Keratinocyte (primary cell): ENCODE results near the gene AGAP1. TPM values are rescaled to one million over a fixed set of nuclear protein-coding genes. Genes with fewer than 3 reads are reported as not detected.

Source experiments
- DNase-seq: peaks from one replicate; pipeline ENCODE4 v3.0.0-alpha.2; 2011; ENCODE audit warnings: low read depth, missing footprints, low spot score
- FAIRE-seq: peaks from 2 replicates; lab custom pipeline; 2011; peaks lifted over from hg19 to GRCh38; lab: Jason Lieb, UNC
- H2AFZ ChIP-seq: 2 replicates; pipeline ENCODE4 v1.6.0; 2012; ENCODE audit warnings: low read length, control low read depth, inconsistent platforms; ENCODE audit not compliant: control insufficient read depth
- H3K27ac ChIP-seq: 2 replicates; pipeline ENCODE4 v1.5.1; 2011; ENCODE audit warnings: low read length; ENCODE audit not compliant: control insufficient read depth, insufficient read depth
- H3K27me3 ChIP-seq: 3 replicates; pipeline ENCODE4 v1.6.0; 2011; ENCODE audit warnings: low read length; ENCODE audit not compliant: control insufficient read depth, insufficient read depth; ENCODE audit errors: extremely low read depth
- H3K36me3 ChIP-seq, 2 experiments: 2 replicates in 1 of 2; 3 replicates in 1 of 2; pipeline ENCODE4 v1.5.1; 2011; ENCODE audit warnings: low read length in 2 of 2, mild to moderate bottlenecking in 1 of 2; ENCODE audit not compliant: control insufficient read depth in 2 of 2, insufficient read depth in 2 of 2; ENCODE audit errors: extremely low read depth in 1 of 2
- H3K4me1 ChIP-seq: 3 replicates; pipeline ENCODE4 v1.5.1; 2011; ENCODE audit warnings: low read length; ENCODE audit not compliant: control insufficient read depth, insufficient read depth; ENCODE audit errors: extremely low read depth
- H3K4me2 ChIP-seq: 3 replicates; pipeline ENCODE4 v1.6.0; 2011; ENCODE audit warnings: low read depth, low read length; ENCODE audit not compliant: control insufficient read depth, insufficient read depth; ENCODE audit errors: extremely low read depth
- H3K4me3 ChIP-seq, 3 experiments: fragments of 200-600 bp in 1 of 3; sonication (generic) in 1 of 3; 2 replicates in 2 of 3; 3 replicates in 1 of 3; pipeline ENCODE4 v1.5.1; 2011 to 2016; ENCODE audit warnings: low read length in 3 of 3, mild to moderate bottlenecking in 3 of 3, control low read depth in 2 of 3, inconsistent platforms in 1 of 3, low read depth in 1 of 3, mixed read lengths in 1 of 3, mixed run types in 1 of 3, moderate library complexity in 1 of 3; ENCODE audit not compliant: control insufficient read depth in 2 of 3, insufficient read depth in 2 of 3; ENCODE audit errors: extremely low read depth in 1 of 3
- H3K79me2 ChIP-seq: 2 replicates; pipeline ENCODE4 v1.6.0; 2012; ENCODE audit warnings: low read length; ENCODE audit not compliant: control insufficient read depth, insufficient read depth
- H3K9ac ChIP-seq: 3 replicates; pipeline ENCODE4 v1.6.0; 2011; ENCODE audit warnings: low read length; ENCODE audit not compliant: control insufficient read depth, insufficient read depth; ENCODE audit errors: extremely low read depth
- H3K9me1 ChIP-seq: 3 replicates; pipeline ENCODE4 v1.6.0; 2011; ENCODE audit warnings: low read length; ENCODE audit not compliant: control insufficient read depth, insufficient read depth; ENCODE audit errors: extremely low read depth
- H3K9me3 ChIP-seq: 2 replicates; pipeline ENCODE4 v1.5.1; 2012; ENCODE audit warnings: low read depth, low read length; ENCODE audit not compliant: control insufficient read depth
- H4K20me1 ChIP-seq: 3 replicates; pipeline ENCODE4 v1.6.0; 2011; ENCODE audit warnings: low read length; ENCODE audit not compliant: control insufficient read depth, insufficient read depth; ENCODE audit errors: extremely low read depth
- EZH2 ChIP-seq: IDR thresholded peaks from one replicate; pipeline ENCODE4 v1.6.1; 2012; ENCODE audit warnings: inconsistent platforms, mild to moderate bottlenecking, low read length, moderate library complexity
- dilution Hi-C: fragments of 300-500 bp; cut with MboI; formaldehyde crosslinking; loops from one replicate; pipeline ENCODE4 v1.7.0; 2020; ENCODE audit warnings: low sequenced_read_pairs; ENCODE audit not compliant: extremely low pct_ligation_motif_present
- polyA plus RNA-seq, 5 experiments: library from polyadenylated mRNA; depleted of rRNA in 3 of 5; stranded (reverse) in 3 of 5; stranded (forward) in 1 of 5; unstranded in 1 of 5; fragments of >200 nt; gene quantifications; 1 replicate in 1 of 5; 2 replicates in 3 of 5; 3 replicates in 1 of 5; pipeline versions ENCODE4 v1.2.1 to v1.2.3, GENCODE V29; 2011 to 2012; ENCODE audit warnings: missing spikeins in 2 of 5, low read depth in 1 of 5, low replicate concordance in 1 of 5
- TF ChIP-seq, protein P1 (sequence below), 3 experiments: IDR thresholded peaks in 1 of 3; conservative IDR thresholded peaks in 1 of 3; optimal IDR thresholded peaks in 1 of 3; 2 replicates in 2 of 3; 3 replicates in 1 of 3; pipeline versions ENCODE3 to v1.5.1; 2011; ENCODE audit warnings: low read length in 3 of 3, mild to moderate bottlenecking in 3 of 3, moderate library complexity in 2 of 3, control low read depth in 1 of 3, inconsistent platforms in 1 of 3; ENCODE audit not compliant: insufficient read depth in 2 of 3; ENCODE audit errors: extremely low read depth in 1 of 3

Gene AGAP1
- polyA plus RNA-seq, 1 donor (not counting 4 experiments of a cell fraction or from before 2014, with no cell fraction given): 12.6 TPM

DNA sequence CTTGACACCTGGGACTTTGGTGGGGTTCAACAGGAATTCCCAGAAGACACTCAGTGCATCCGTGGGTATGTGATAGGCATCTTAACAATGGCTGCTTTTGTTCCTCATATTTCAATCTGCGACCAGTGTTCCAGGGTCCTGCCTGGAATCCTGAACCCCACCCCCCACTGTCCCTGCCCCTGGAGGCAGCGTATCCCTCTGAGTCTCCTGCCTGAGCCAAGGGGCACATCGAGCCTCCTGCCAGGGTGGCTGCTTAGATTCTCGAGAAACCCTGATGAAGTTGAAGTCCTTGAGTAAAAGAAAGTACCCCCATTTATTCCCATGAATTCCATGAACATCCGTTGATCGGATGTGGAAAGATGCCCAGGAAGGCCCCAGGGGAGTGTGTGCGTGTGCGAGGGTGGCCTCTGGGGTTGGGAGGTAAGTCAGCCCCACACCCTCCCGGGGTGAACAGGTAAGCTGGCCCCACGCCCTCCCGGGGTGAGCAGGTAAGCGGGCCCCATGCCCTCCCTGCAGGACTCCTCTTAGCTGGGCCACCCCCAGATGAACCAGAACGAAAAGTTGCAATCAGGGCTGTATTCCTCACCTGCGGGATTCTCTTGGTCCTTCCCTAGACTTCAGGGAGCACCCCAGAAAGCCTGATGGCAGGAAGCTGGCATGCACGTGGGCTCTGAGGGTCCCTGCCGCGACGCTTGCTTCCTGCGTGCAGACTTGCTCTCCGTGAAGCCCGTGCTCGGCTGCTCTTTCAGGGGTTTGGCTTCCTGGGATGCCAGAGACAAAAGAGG is 253.3 kb downstream of the AGAP1 start:
- no peak overlapping the region for H3K4me3 ChIP-seq
- peaks cover 36% of the 10 kb centered on the region for H3K4me1 ChIP-seq
- dilution Hi-C loops: no loop called here
- DNase-seq (no peak), FAIRE-seq (no peak)
- no peak for TF ChIP-seq EZH2
- TF ChIP-seq, protein P1, sequence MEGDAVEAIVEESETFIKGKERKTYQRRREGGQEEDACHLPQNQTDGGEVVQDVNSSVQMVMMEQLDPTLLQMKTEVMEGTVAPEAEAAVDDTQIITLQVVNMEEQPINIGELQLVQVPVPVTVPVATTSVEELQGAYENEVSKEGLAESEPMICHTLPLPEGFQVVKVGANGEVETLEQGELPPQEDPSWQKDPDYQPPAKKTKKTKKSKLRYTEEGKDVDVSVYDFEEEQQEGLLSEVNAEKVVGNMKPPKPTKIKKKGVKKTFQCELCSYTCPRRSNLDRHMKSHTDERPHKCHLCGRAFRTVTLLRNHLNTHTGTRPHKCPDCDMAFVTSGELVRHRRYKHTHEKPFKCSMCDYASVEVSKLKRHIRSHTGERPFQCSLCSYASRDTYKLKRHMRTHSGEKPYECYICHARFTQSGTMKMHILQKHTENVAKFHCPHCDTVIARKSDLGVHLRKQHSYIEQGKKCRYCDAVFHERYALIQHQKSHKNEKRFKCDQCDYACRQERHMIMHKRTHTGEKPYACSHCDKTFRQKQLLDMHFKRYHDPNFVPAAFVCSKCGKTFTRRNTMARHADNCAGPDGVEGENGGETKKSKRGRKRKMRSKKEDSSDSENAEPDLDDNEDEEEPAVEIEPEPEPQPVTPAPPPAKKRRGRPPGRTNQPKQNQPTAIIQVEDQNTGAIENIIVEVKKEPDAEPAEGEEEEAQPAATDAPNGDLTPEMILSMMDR (optimal IDR thresholded peaks at IDR 0.05 in 1 of 3, IDR thresholded peaks at IDR 0.05 in 1 of 3, conservative IDR thresholded peaks at IDR 0.05 in 1 of 3; ENCODE audit: extremely low read depth in 1 of 3, insufficient read depth in 2 of 3, low read length in 3 of 3): no peak
- no peaks in the 10 kb centered on the region for H3K27me3 ChIP-seq
- H3K9me3 ChIP-seq: no peaks in the 10 kb centered on the region
- H3K27ac ChIP-seq: peak overlapping the region; percentile 22
- H3K36me3 ChIP-seq: peaks cover 1 to 7% of the 10 kb centered on the region in 2 experiments
- H3K9ac ChIP-seq: no peak overlapping the region
- H2AFZ ChIP-seq: no peak overlapping the region
- no peaks in the 10 kb centered on the region for H3K9me1 ChIP-seq
- H3K79me2 ChIP-seq: no peaks in the 10 kb centered on the region
- H4K20me1 ChIP-seq: no peaks in the 10 kb centered on the region
- H3K4me2 ChIP-seq: peak overlapping the region; percentile 65

DNA sequence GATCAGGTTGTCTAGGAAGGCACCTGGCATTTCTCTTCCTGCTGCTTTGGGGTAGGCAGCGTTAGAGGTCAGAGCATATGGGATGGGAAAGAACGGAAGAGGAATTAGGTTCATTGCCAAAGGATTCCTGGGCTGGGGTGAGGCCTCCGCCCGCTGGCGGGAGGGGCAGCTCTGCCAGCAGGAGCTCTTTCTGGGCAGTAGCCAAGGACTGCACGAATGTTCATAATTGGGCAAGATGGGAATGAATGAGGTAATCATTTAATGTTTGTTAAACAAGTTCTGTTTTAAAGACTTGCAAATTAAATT is 253.9 kb downstream of the AGAP1 start:
- no peak for TF ChIP-seq EZH2
- TF ChIP-seq, protein P1 (optimal IDR thresholded peaks at IDR 0.05 in 1 of 3, IDR thresholded peaks at IDR 0.05 in 1 of 3, conservative IDR thresholded peaks at IDR 0.05 in 1 of 3; ENCODE audit: extremely low read depth in 1 of 3, insufficient read depth in 2 of 3, low read length in 3 of 3): no peak
- FAIRE-seq: peak; percentile 91

More for the DNA sequence above, 253.9 kb downstream of the AGAP1 start:
- H3K9me3 ChIP-seq: no peaks in the 10 kb centered on the region
- peak overlapping the region; percentile 19 for H3K9ac ChIP-seq
- H3K36me3 ChIP-seq: peaks cover 1 to 7% of the 10 kb centered on the region in 2 experiments
- H3K4me1 ChIP-seq: peaks cover 36% of the 10 kb centered on the region
- no peaks in the 10 kb centered on the region for H3K27me3 ChIP-seq
- dilution Hi-C loops: no loop called here
- H3K79me2 ChIP-seq: no peaks in the 10 kb centered on the region
- H2AFZ ChIP-seq: no peak overlapping the region
- H3K4me2 ChIP-seq: peak overlapping the region; percentile 65
- H3K9me1 ChIP-seq: no peaks in the 10 kb centered on the region
- DNase-seq: peak; percentile 79
- peak overlapping the region in 1 of 3 experiments; percentile 30 for H3K4me3 ChIP-seq
- H3K27ac ChIP-seq: peak overlapping the region; percentile 22
- no peaks in the 10 kb centered on the region for H4K20me1 ChIP-seq
